Stimulated activated CD4-positive, alpha-beta T cell treated with anti-CD3 and anti-CD28 coated beads, Interleukin-1b, Interleukin-23, amount 100 ng/mL, for 4 hours (primary cell): ENCODE results near the gene FBN3.
"Not testable (repeated sequence)": the region's sequence is repeated elsewhere in the genome, so short reads cannot be mapped to it uniquely, and the experiment has no call there.

Experiments used
- DNase-seq, 2 donors: peaks; one replicate each; pipeline ENCODE4 v3.0.0-alpha.2; 2020; ENCODE audit warnings: low read depth in 2 of 2

FBN3 gene

GRCh38 chr19:8117991-8118390 is 31.4 kb downstream of the FBN3 start:
- DNase-seq: no peak

- no peak for DNase-seq
These were observed 32.7 kb downstream of the FBN3 start for GRCh38 chr19:8116437-8117293.

- no peak for DNase-seq
These were observed 33.5 kb downstream of the FBN3 start for GRCh38 chr19:8115805-8116396.

GRCh38 chr19:8113017-8113416 is 36.4 kb downstream of the FBN3 start:
- no peak for DNase-seq

- no peak for DNase-seq
These were observed 38.0 kb downstream of the FBN3 start for GRCh38 chr19:8111376-8111775.

- no peak for DNase-seq
These were observed 38.5 kb downstream of the FBN3 start for GRCh38 chr19:8110931-8111330.

GRCh38 chr19:8109890-8110662 is 39.3 kb downstream of the FBN3 start:
- no peak for DNase-seq

GRCh38 chr19:8109455-8109854 is 39.9 kb downstream of the FBN3 start:
- no peak for DNase-seq

- no peak for DNase-seq
These were observed 40.6 kb downstream of the FBN3 start for GRCh38 chr19:8108560-8109445.

GRCh38 chr19:8107301-8107903 is 42.0 kb downstream of the FBN3 start:
- no peak for DNase-seq

GRCh38 chr19:8105471-8105870 is 43.9 kb downstream of the FBN3 start:
- no peak for DNase-seq

- not testable (repeated sequence) for DNase-seq
These were observed 47.5 kb downstream of the FBN3 start for GRCh38 chr19:8101910-8102309.

GRCh38 chr19:8101311-8101710 is 48.1 kb downstream of the FBN3 start:
- no peak for DNase-seq

GRCh38 chr19:8097681-8098567 is 51.5 kb downstream of the FBN3 start:
- DNase-seq: no peak

GRCh38 chr19:8097198-8097597 is 52.2 kb downstream of the FBN3 start:
- DNase-seq: no peak

- no peak for DNase-seq
These were observed 53.3 kb downstream of the FBN3 start for GRCh38 chr19:8096071-8096470.

GRCh38 chr19:8095354-8095886 is 54.0 kb downstream of the FBN3 start:
- DNase-seq: no peak

- DNase-seq: no peak
These were observed 55.1 kb downstream of the FBN3 start for GRCh38 chr19:8094336-8094735.

- no peak for DNase-seq
These were observed 55.7 kb downstream of the FBN3 start for GRCh38 chr19:8093740-8094139.

GRCh38 chr19:8090950-8091349 is 58.4 kb downstream of the FBN3 start:
- no peak for DNase-seq
